BE2C (cell line): ENCODE data around the gene LCNL1.

ENCODE experiments used
- DNase-seq: peaks from one replicate; pipeline ENCODE4 v3.0.0-alpha.2; 2020
- H3K27me3 ChIP-seq: fragments of 250-450 bp; sonication (Bioruptor Pico); 2 replicates; pipeline ENCODE4 v1.5.1; 2020; ENCODE audit warnings: mild to moderate bottlenecking
- H3K36me3 ChIP-seq: fragments of 250-450 bp; sonication (Bioruptor Pico); 2 replicates; pipeline ENCODE4 v1.5.1; 2020; ENCODE audit warnings: mild to moderate bottlenecking
- H3K4me1 ChIP-seq: fragments of 250-450 bp; sonication (Bioruptor Pico); 2 replicates; pipeline ENCODE4 v1.5.1; 2020
- H3K4me3 ChIP-seq: 2 replicates; pipeline ENCODE4 v1.5.1; 2011; ENCODE audit warnings: low read depth, low read length
- H3K9me3 ChIP-seq: fragments of 250-450 bp; sonication (Bioruptor Pico); 2 replicates; pipeline ENCODE4 v1.5.1; 2020
- TF ChIP-seq, protein P1 (sequence below): IDR thresholded peaks from 2 replicates; pipeline ENCODE4 v1.5.1; 2012; ENCODE audit warnings: mild to moderate bottlenecking, low read depth, low read length

LCNL1 gene

DNA sequence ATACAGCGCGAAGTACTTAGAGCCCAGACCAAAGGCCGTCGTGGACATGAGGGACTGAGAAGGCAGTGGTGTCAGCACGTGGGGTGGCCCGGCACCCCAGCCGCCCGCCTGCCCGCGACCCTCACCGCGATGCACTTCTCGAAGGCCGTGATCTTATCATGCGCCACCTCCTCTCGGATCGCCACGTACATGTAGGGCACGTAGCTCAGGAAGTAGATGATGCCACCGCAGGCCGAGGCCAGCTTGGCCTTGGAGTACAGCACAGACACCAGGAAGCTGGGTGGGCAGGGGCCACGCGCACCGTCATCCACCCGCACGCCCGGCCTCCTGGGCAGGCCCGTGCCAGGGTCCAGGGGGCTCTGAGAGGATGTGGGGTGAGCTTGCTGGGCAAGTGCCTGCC, 34.3 kb downstream of the LCNL1 start:
- Histone ChIP-seq H3K4me3 (no peak overlapping the region), H3K9me3 (no peaks in the 10 kb centered on the region), H3K4me1 (no peaks in the 10 kb centered on the region; the same call in 1 of the 2 replicates), H3K27me3 (no peaks in the 10 kb centered on the region), H3K36me3 (peaks cover 33% of the 10 kb centered on the region)
- TF ChIP-seq, protein P1, sequence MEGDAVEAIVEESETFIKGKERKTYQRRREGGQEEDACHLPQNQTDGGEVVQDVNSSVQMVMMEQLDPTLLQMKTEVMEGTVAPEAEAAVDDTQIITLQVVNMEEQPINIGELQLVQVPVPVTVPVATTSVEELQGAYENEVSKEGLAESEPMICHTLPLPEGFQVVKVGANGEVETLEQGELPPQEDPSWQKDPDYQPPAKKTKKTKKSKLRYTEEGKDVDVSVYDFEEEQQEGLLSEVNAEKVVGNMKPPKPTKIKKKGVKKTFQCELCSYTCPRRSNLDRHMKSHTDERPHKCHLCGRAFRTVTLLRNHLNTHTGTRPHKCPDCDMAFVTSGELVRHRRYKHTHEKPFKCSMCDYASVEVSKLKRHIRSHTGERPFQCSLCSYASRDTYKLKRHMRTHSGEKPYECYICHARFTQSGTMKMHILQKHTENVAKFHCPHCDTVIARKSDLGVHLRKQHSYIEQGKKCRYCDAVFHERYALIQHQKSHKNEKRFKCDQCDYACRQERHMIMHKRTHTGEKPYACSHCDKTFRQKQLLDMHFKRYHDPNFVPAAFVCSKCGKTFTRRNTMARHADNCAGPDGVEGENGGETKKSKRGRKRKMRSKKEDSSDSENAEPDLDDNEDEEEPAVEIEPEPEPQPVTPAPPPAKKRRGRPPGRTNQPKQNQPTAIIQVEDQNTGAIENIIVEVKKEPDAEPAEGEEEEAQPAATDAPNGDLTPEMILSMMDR: no peak
- no peak for DNase-seq

DNA sequence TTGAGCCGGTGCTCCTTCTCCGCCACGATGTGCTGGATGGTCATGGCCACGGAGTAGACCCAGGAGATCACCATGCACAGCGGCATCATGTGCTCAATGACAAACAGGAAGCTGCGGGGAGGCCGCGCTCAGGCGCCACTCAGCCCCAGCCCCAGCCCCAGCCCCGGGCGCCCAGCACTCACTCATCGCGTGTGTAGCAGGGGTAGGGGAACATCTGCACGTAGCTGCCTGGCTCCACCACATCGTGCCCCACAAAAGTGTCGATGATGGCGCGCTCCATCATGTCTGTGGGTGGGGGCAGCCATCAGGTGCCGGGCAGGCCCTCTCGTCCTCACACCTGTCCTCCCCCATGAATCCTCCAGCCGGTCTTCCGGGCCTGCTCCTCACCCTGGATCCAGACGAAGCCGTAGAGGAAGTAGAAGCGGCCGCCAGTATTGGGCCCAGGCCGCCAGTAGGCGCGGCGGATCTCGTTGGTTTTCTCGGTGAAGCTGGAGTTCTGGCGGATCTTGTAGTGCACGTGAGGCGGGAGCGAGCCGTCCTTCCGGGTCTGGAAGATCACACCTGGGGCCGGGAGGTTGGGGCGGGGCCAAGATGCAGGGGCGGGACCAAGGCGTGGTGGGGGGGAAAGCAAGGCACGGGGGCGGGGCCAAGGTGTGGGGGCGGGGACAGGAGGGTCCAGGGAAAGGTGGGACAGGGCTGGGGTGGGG, 35.2 kb downstream of the LCNL1 start:
- no peak overlapping the region for H3K4me3 ChIP-seq
- peaks cover 4% of the 10 kb centered on the region; the same call in 1 of the 2 replicates for H3K4me1 ChIP-seq
- no peaks in the 10 kb centered on the region for H3K27me3 ChIP-seq
- peaks cover 32% of the 10 kb centered on the region for H3K36me3 ChIP-seq
- no peaks in the 10 kb centered on the region for H3K9me3 ChIP-seq
- TF ChIP-seq, protein P1: no peak
- no peak for DNase-seq

DNA sequence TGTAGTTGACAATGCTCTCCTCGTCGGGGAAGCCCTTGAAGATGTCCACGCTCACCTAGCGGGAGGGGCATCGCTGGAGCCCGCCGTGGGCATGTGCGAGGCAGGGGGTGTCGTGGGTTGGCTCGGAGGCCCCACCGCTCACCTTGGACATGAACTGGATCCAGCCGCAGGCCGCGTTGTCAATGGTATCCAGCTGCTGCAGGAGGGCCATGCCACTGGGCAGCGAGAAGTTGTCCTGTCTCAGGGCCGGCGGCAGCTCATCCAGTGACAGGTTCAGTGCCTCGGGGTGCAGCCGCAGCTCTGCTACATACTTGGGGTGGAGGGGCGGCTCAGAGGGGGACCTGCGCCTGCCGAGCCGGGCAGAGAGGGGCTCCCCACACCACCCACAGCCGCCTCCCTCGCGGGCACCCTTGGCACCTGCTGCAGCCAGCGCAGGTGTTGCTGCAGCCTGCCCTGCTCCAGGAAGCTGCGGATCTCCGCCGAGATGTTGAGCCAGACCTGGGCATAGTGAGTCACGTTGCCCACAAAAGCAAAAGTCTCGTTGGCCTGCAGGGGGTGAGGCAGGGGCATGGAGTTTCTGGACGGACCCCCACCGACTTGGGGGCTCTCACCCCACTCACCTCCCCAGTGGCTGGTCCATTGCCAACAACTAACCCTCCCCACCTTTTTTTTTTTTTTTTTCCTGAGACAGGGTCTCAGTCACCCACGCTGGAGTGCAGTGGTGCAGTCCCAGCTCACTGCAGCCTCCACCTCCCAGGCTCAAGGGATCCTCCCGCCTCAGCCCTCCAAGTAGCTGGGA, 36.2 kb downstream of the LCNL1 start:
- no peak for DNase-seq
- Histone ChIP-seq H3K9me3 (no peaks in the 10 kb centered on the region), H3K36me3 (peaks cover 28% of the 10 kb centered on the region), H3K4me1 (peaks cover 4% of the 10 kb centered on the region; the same call in 1 of the 2 replicates), H3K4me3 (no peak overlapping the region), H3K27me3 (no peaks in the 10 kb centered on the region)
- TF ChIP-seq, protein P1: no peak

DNA sequence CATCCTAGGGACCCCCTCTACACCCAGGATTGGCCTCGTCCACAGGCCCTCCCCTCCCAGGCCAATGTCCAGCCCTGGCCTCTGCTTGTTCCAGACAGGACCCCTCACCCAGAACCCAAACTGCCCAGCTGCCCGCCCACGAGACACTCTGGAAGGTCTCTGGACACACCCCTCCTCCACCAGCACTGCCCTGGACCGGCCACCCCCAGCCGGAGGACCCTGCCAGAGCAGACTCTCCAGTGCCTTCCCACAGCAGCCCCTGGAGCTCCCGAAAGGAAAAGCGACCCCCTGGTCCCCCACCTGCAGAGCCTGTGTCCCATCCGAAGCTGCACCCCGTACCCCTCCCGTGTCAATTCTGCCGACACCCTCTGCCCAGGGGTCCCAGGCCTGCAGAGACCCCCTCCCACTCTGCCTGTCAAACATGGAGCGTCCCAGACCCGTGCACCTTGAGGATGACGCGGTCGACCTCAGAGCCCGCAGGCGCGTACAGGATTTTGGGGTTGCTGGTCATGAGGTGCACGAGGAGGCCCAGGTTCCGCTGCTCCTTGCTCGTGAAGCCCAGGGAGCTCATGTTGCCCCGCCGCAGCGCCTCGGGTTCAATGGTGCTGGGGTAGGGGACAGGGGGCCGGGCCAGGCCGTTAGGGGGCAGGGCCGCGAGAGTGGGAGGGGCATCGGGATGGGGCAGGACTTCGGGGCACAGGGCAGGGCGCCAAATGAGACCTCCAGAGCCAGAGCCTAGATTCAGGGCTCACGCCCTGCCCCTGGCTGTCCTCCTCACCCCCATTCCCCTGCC, 37.3 kb downstream of the LCNL1 start:
- Histone ChIP-seq H3K9me3 (no peaks in the 10 kb centered on the region), H3K4me3 (no peak overlapping the region), H3K27me3 (no peaks in the 10 kb centered on the region), H3K4me1 (peaks cover 6% of the 10 kb centered on the region), H3K36me3 (peaks cover 23% of the 10 kb centered on the region)
- DNase-seq: no peak
- TF ChIP-seq, protein P1: no peak

DNA sequence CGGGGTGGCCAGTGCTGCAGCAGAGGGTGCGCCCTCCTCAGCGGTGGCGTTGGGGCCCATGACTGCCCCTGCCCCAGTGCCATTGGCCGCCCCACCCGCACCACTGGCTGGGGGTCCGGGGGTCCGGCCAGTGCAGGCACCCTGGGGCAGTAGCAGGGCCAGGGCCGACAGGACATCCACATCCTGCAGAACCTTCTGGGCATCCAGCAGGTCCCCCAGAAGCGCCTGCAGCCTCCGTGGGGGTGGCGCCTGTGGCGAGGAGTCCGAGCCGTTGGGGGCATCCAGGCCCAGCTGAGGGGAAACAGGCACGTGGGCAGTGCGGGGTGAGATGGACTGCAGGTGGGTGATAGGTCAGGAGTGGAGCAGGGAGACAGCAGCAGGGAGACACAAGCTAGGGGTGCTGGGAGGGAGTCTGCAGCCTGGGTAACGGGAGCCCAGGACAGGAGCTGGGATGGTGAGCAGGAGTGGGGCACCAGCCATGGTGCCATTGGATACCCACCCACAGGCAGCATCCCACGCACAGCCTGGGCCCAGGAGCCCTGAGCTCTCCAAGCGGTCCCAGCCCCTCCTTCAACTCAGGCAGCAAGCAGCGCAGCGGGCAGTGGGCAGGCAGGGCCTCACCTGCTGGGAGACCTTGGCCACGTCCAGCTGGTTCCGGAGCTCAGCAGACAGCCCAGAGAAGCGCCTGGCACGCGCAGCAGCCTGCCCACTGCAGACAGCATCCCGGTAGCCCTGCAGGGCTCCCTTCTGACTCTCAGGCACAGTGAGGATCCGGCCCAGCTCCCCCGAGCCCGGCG, 38.2 kb downstream of the LCNL1 start:
- H3K36me3 ChIP-seq: peaks cover 21% of the 10 kb centered on the region
- H3K4me3 ChIP-seq: no peak overlapping the region
- H3K9me3 ChIP-seq: no peaks in the 10 kb centered on the region
- H3K27me3 ChIP-seq: no peaks in the 10 kb centered on the region
- no peak for DNase-seq
- TF ChIP-seq, protein P1: no peak
- H3K4me1 ChIP-seq: peaks cover 13% of the 10 kb centered on the region
